HepG2 (cell line): ENCODE data around the gene TDRD9. TPM values are rescaled to one million over a fixed set of nuclear protein-coding genes. Genes with fewer than 3 reads are reported as not detected.

Experiments
- ATAC-seq: fragments of 200-7000 bp; cut with Tn5 transposase; 3 replicates; pipeline ENCODE4 v1.9.1; 2020; ENCODE audit warnings: mild to moderate bottlenecking, moderate library complexity
- BruUV-seq: library from RNA; stranded (reverse); fragments of 400-500 nt; replicated peaks from 2 replicates; lab custom pipeline; 2021; lab: Mats Ljungman, UMichigan
- CTCF ChIA-PET: fragments of 300-600 bp; formaldehyde crosslinking; extraction: SDS; loops from one replicate; lab custom pipeline; 2021; ENCODE audit warnings: low total read pairs, inconsistent platforms, low intra/inter-chr PET ratio; lab: Yijun Ruan, JAX
- POLR2A ChIA-PET: fragments of 350-600 bp; sonication (Branson Sonifier 250); formaldehyde crosslinking; loops from one replicate; lab custom pipeline; 2020; ENCODE audit warnings: antibody characterized with exemption, inconsistent platforms; lab: Yijun Ruan, JAX
- DNase-seq: peaks from one replicate; pipeline ENCODE4 v3.0.0-alpha.2; 2015; ENCODE audit warnings: low spot score
- FAIRE-seq: peaks from 3 replicates; lab custom pipeline; 2011; peaks lifted over from hg19 to GRCh38; lab: Jason Lieb, UNC
- H2AFZ ChIP-seq: one replicate; pipeline ENCODE4 v1.6.1; 2011; ENCODE audit warnings: low read length, inconsistent platforms
- H3K27ac ChIP-seq: fragments of 300-600 bp; 3 replicates; pipeline ENCODE4 v1.8.0; 2011; ENCODE audit warnings: mixed run types, mild to moderate bottlenecking, mixed read lengths, low read length, inconsistent platforms; ENCODE audit not compliant: insufficient read depth; ENCODE audit errors: extremely low read length
- H3K27me3 ChIP-seq, 2 experiments: fragments of 200-600 bp in 1 of 2; 2 replicates in 1 of 2; 3 replicates in 1 of 2; pipeline versions ENCODE4 v1.6.0 to v1.8.0; 2011; ENCODE audit warnings: low read length in 2 of 2, mild to moderate bottlenecking in 2 of 2, moderate library complexity in 2 of 2, inconsistent platforms in 1 of 2; ENCODE audit not compliant: insufficient read depth in 2 of 2, control insufficient read depth in 1 of 2
- H3K36me3 ChIP-seq, 2 experiments: fragments of 200-600 bp in 1 of 2; replicated peaks in 1 of 2; 2 replicates in 1 of 2; 3 replicates in 1 of 2; pipeline versions ENCODE4 v1.5.1 to v1.8.0; 2011; ENCODE audit warnings: low read length in 2 of 2, inconsistent platforms in 1 of 2; ENCODE audit not compliant: insufficient read depth in 2 of 2, control insufficient read depth in 1 of 2
- H3K4me1 ChIP-seq: 2 replicates; pipeline ENCODE4 v1.5.1; 2012; ENCODE audit warnings: low read length, inconsistent platforms; ENCODE audit not compliant: insufficient read depth
- H3K4me2 ChIP-seq: 2 replicates; pipeline ENCODE4 v1.6.0; 2011; ENCODE audit warnings: low read depth, low read length, inconsistent platforms
- H3K4me3 ChIP-seq, 3 experiments: fragments of 200-600 bp in 1 of 3; sonication (generic), shearing (Covaris generic) in 1 of 3; replicated peaks in 1 of 3; 2 replicates each; pipeline ENCODE4 v1.5.1; 2011 to 2016; ENCODE audit warnings: low read length in 3 of 3, inconsistent platforms in 2 of 3, low read depth in 2 of 3, mild to moderate bottlenecking in 2 of 3, control low read depth in 1 of 3, mixed read lengths in 1 of 3; ENCODE audit not compliant: insufficient read depth in 1 of 3
- H3K79me2 ChIP-seq: one replicate; pipeline ENCODE4 v1.6.1; 2011; ENCODE audit warnings: low read length, inconsistent platforms; ENCODE audit not compliant: insufficient read depth
- H3K9ac ChIP-seq: 2 replicates; pipeline ENCODE4 v1.6.0; 2011; ENCODE audit warnings: mild to moderate bottlenecking, low read depth, low read length, inconsistent platforms; ENCODE audit not compliant: insufficient read depth
- H3K9me3 ChIP-seq: 2 replicates; pipeline ENCODE4 v1.5.1; 2012; ENCODE audit warnings: mild to moderate bottlenecking, low read length
- H4K20me1 ChIP-seq: 2 replicates; pipeline ENCODE4 v1.6.0; 2011; ENCODE audit warnings: inconsistent platforms, mild to moderate bottlenecking, low read length, moderate library complexity; ENCODE audit not compliant: insufficient read depth
- ATF7-NPFF ChIP-seq: sonication (generic); formaldehyde crosslinking; IDR thresholded peaks from 2 replicates; pipeline ENCODE4 v1.8.1; 2023; ENCODE audit warnings: mild to moderate bottlenecking, low read depth, missing genetic modification reagents, moderate library complexity
- IRF9 ChIP-seq: sonication (generic); formaldehyde crosslinking; IDR thresholded peaks from 2 replicates; pipeline ENCODE4 v1.8.0; 2022; ENCODE audit warnings: missing genetic modification reagents, mild to moderate bottlenecking, borderline replicate concordance
- ISX ChIP-seq: sonication (generic); formaldehyde crosslinking; conservative IDR thresholded peaks from 2 replicates; pipeline ENCODE4 v1.5.0; 2020; ENCODE audit warnings: missing genetic modification reagents
- KDM6A ChIP-seq: IDR thresholded peaks from 2 replicates; pipeline ENCODE4 v1.6.1; 2016; ENCODE audit warnings: low read depth
- NR3C1 ChIP-seq: sonication (generic); formaldehyde crosslinking; IDR thresholded peaks from 2 replicates; pipeline ENCODE4 v1.4.0; 2020; ENCODE audit warnings: missing genetic modification reagents
- SIN3A ChIP-seq: IDR thresholded peaks from 2 replicates; pipeline ENCODE4 v1.6.1; 2011; ENCODE audit warnings: low read depth, mild to moderate bottlenecking, control low read depth, low read length, borderline replicate concordance
- ZBTB3 ChIP-seq: sonication (generic); formaldehyde crosslinking; IDR thresholded peaks from 2 replicates; pipeline ENCODE4 v1.4.0; 2020; ENCODE audit warnings: low read depth, mild to moderate bottlenecking, moderate library complexity, missing genetic modification reagents, borderline replicate concordance
- ZFY ChIP-seq: sonication (generic); formaldehyde crosslinking; IDR thresholded peaks from 2 replicates; pipeline ENCODE4 v1.4.0; 2020; ENCODE audit warnings: missing genetic modification reagents
- ZMYM2 ChIP-seq: sonication (generic); formaldehyde crosslinking; IDR thresholded peaks from 2 replicates; pipeline ENCODE4 v1.8.0; 2022; ENCODE audit warnings: mild to moderate bottlenecking, missing genetic modification reagents
- ZNF101 ChIP-seq: sonication (generic); formaldehyde crosslinking; IDR thresholded peaks from 2 replicates; pipeline ENCODE4 v1.4.0; 2020; ENCODE audit warnings: mild to moderate bottlenecking, low read depth, missing genetic modification reagents, borderline replicate concordance
- ZNF234 ChIP-seq: sonication (generic); formaldehyde crosslinking; conservative IDR thresholded peaks from 2 replicates; pipeline ENCODE4 v1.5.1; 2020; ENCODE audit warnings: mild to moderate bottlenecking, missing genetic modification reagents
- ZNF3 ChIP-seq: IDR thresholded peaks from 2 replicates; pipeline ENCODE4 v1.7.0; 2017; ENCODE audit warnings: inconsistent platforms
- ZNF432 ChIP-seq: sonication (generic); formaldehyde crosslinking; IDR thresholded peaks from 2 replicates; pipeline ENCODE4 v1.5.0; 2020; ENCODE audit warnings: missing genetic modification reagents, mild to moderate bottlenecking, borderline replicate concordance
- ZNF468 ChIP-seq: sonication (generic); formaldehyde crosslinking; IDR thresholded peaks from 2 replicates; pipeline ENCODE4 v1.8.0; 2022; ENCODE audit warnings: mild to moderate bottlenecking, moderate library complexity, missing genetic modification reagents
- ZNF674 ChIP-seq: sonication (generic); formaldehyde crosslinking; IDR thresholded peaks from 2 replicates; pipeline ENCODE4 v1.5.0; 2020; ENCODE audit warnings: low read depth, mild to moderate bottlenecking, missing genetic modification reagents
- WGBS: methylation state at CpG from one replicate; pipeline ENCODE4 v1.1.6; 2017; ENCODE audit warnings: low lambda C conversion rate; 5-methylcytosine and 5-hydroxymethylcytosine counted together
- in situ Hi-C: cut with HindIII; loops from 2 replicates; pipeline ENCODE4 v1.10.0; 2017; ENCODE audit warnings: low pct_unique_long_range_greater_than_20kb; ENCODE audit not compliant: extremely low pct_ligation_motif_present
- intact Hi-C: fragments of 100-400 bp; cut with micrococcal nuclease; formaldehyde crosslinking; loops from one replicate; pipeline ENCODE4 v1.10.0; 2022; ENCODE audit not compliant: unreplicated experiment
- polyA plus RNA-seq, 8 experiments: library from polyadenylated mRNA; depleted of rRNA in 3 of 8; stranded (reverse) in 7 of 8; unstranded in 1 of 8; fragments of >200 nt; fragmentation: Illumina TruSeq in 4 of 8; extraction: Trizol in 4 of 8; gene quantifications; 2 replicates each; pipeline versions ENCODE4 v1.2.1 to v1.2.3, GENCODE V29; 2011 to 2016; ENCODE audit warnings: low read depth in 4 of 8, missing spikeins in 1 of 8, mixed read lengths in 1 of 8; ENCODE audit not compliant: insufficient read depth in 1 of 8
- total RNA-seq, 5 experiments: library from RNA; depleted of rRNA; stranded (reverse); fragments of >200 nt; fragmentation: Illumina TruSeq; extraction: Trizol; gene quantifications; 2 replicates each; pipeline ENCODE4 v1.2.3, GENCODE V29; 2016; ENCODE audit warnings: low read depth in 1 of 5

Gene TDRD9
- total and polyA plus RNA-seq, 2 of the 13 experiments (the other 11 are each of a cell fraction or from before 2014, with no cell fraction given), result not detected

- Histone ChIP-seq H3K9me3 (no peaks in the 10 kb centered on the region), H3K36me3 (peaks cover 12 to 53% of the 10 kb centered on the region in 2 experiments), H3K4me1 (peaks cover 16% of the 10 kb centered on the region), H3K27me3 (no peaks in the 10 kb centered on the region; a peak in 1 of 5 replicates), H3K79me2 (peaks cover 47% of the 10 kb centered on the region), H3K4me2 (no peak overlapping the region), H3K4me3 (no peak overlapping the region), H3K27ac (no peak overlapping the region), H3K9ac (no peak overlapping the region), H2AFZ (no peak overlapping the region), H4K20me1 (no peaks in the 10 kb centered on the region)
- in situ Hi-C loops (no loop called here), intact Hi-C loops (no loop called here)
- 98% methylated on average over 14 of the region's 14 CpGs for WGBS
- DNase-seq (no peak), FAIRE-seq (no peak), ATAC-seq (no peak)
- ChIA-PET CTCF (no interaction called here), POLR2A (interaction anchor here (1.6 kb wide), 1 partner anchor 36 kb away, joined by 4 read pairs; no protein-coding TSS in a partner anchor)
- no TSS peak for BruUV-seq
- TF ChIP-seq ZBTB3 (CRISPR knock-in tag) (no peak), ZNF3 (CRISPR knock-in tag) (peak; percentile 60; the same call in 1 of the 2 replicates)
Observed at GRCh38 chr14:103916636-103917262, 11.5 kb upstream of the TDRD9 start.

- H3K9me3 ChIP-seq, result no peaks in the 10 kb centered on the region
- peak overlapping the region; percentile 84 for H3K27ac ChIP-seq
- H3K27me3 ChIP-seq, result no peaks in the 10 kb centered on the region; a peak in 1 of 5 replicates
- intact Hi-C loops, result no loop called here
- ATAC-seq (peak; percentile 97), FAIRE-seq (peak; percentile 60), DNase-seq (peak; percentile 83)
- CTCF ChIA-PET, result interaction anchor here (1.3 to 1.5 kb wide), 2 partner anchors 11 to 113 kb away, joined by 5 to 6 read pairs; no protein-coding TSS in a partner anchor
- H3K4me2 ChIP-seq, result peak overlapping the region; percentile 80
- POLR2A ChIA-PET, result interaction anchor here (0.9 kb wide), 1 partner anchor 41 kb away, joined by 4 read pairs; no protein-coding TSS in a partner anchor
- no peaks in the 10 kb centered on the region for H4K20me1 ChIP-seq
- peaks cover 39% of the 10 kb centered on the region for H3K79me2 ChIP-seq
- peak overlapping the region; percentile 89 to 93 (median 92) for H3K4me3 ChIP-seq
- TSS peak; percentile 79 for BruUV-seq
- H3K4me1 ChIP-seq, result peaks cover 42% of the 10 kb centered on the region
- peak overlapping the region; percentile 93 for H3K9ac ChIP-seq
- H3K36me3 ChIP-seq, result peaks cover 4 to 19% of the 10 kb centered on the region in 2 experiments; a peak in 4 of 5 replicates
- 3% methylated on average over 10 of the region's 58 CpGs for WGBS
- no peak overlapping the region for H2AFZ ChIP-seq
- in situ Hi-C loops, result loop anchor here (10.0 kb wide), 1 partner anchor 54 kb away; no protein-coding TSS in a partner anchor
- TF ChIP-seq KDM6A (CRISPR knock-in tag), result no peak
- TF ChIP-seq ZNF234 (CRISPR knock-in tag), result 0 out of 2 replicates have a peak, but pooled peaks have one; percentile 70
- TF ChIP-seq NR3C1, result no peak
- no peak; the same call in 1 of the 2 replicates for TF ChIP-seq ZNF468 (CRISPR knock-in tag)
- TF ChIP-seq ISX (CRISPR knock-in tag), result no peak
- 0 out of 2 replicates have a peak, but pooled peaks have one; percentile 35 for TF ChIP-seq ZMYM2
- peak; percentile 44; the same call in 1 of the 2 replicates for TF ChIP-seq ZNF674 (CRISPR knock-in tag)
- peak; percentile 46; the same call in 1 of the 2 replicates for TF ChIP-seq SIN3A
- TF ChIP-seq IRF9 (CRISPR knock-in tag), result peak; percentile 73; the same call in 1 of the 2 replicates
- no peak for TF ChIP-seq ZNF101 (CRISPR knock-in tag)
- peak; percentile 84; the same call in 1 of the 2 replicates for TF ChIP-seq ATF7-NPFF
- TF ChIP-seq ZNF432 (CRISPR knock-in tag), result no peak
- TF ChIP-seq ZFY (CRISPR knock-in tag), result peak; percentile 98
Observed at GRCh38 chr14:103920981-103921854, 7.0 kb upstream of the TDRD9 start.
